HG02870 (cell line): ENCODE data around the gene ATP6V1F.

Source experiments
- ATAC-seq: cut with Tn5 transposase; IDR thresholded peaks from one replicate; pipeline ENCODE4 v1.9.1; 2021; ENCODE audit warnings: mild to moderate bottlenecking, moderate library complexity; ENCODE audit not compliant: unreplicated experiment

The ATP6V1F gene

GRCh38 chr7:128862571-128863432 is at the start of gene ATP6V1F:
Gene ATP6V1F (plus strand): TSS chr7:128862856. CDS start chr7:128862905, 49 bp downstream.
- peak; percentile 88 for ATAC-seq

GRCh38 chr7:128814499-128814898 is 48.2 kb upstream of the ATP6V1F start:
- ATAC-seq, result no peak

- no peak for ATAC-seq
Observed at GRCh38 chr7:128815289-128815942, 47.2 kb upstream of the ATP6V1F start.

GRCh38 chr7:128818694-128819093 is 44.0 kb upstream of the ATP6V1F start:
- ATAC-seq, result no peak

GRCh38 chr7:128821724-128822123 is 40.9 kb upstream of the ATP6V1F start:
- ATAC-seq, result no peak

- ATAC-seq, result no peak
Observed at GRCh38 chr7:128826512-128826911, 36.1 kb upstream of the ATP6V1F start.

- no peak for ATAC-seq
Observed at GRCh38 chr7:128826916-128827247, 35.8 kb upstream of the ATP6V1F start.

- ATAC-seq, result no peak
Observed at GRCh38 chr7:128827248-128827958, 35.3 kb upstream of the ATP6V1F start.

GRCh38 chr7:128827971-128828711 is 34.5 kb upstream of the ATP6V1F start:
- no peak for ATAC-seq

- no peak for ATAC-seq
Observed at GRCh38 chr7:128829391-128830166, 33.1 kb upstream of the ATP6V1F start.

- ATAC-seq, result no peak
Observed at GRCh38 chr7:128830231-128831177, 32.2 kb upstream of the ATP6V1F start, which contains the start of gene FLNC. Gene FLNC (plus strand): TSS chr7:128830406. CDS start chr7:128830638, 232 bp downstream.

GRCh38 chr7:128831178-128831993 is 31.3 kb upstream of the ATP6V1F start:
- ATAC-seq, result no peak

GRCh38 chr7:128831994-128832879 is 30.4 kb upstream of the ATP6V1F start:
- no peak for ATAC-seq

- no peak for ATAC-seq
Observed at GRCh38 chr7:128832880-128833147, 29.8 kb upstream of the ATP6V1F start.

GRCh38 chr7:128833148-128833945 is 29.3 kb upstream of the ATP6V1F start:
- ATAC-seq, result no peak

- ATAC-seq, result no peak
Observed at GRCh38 chr7:128833946-128834325, 28.7 kb upstream of the ATP6V1F start.
